SK-N-SH (cell line): ENCODE results near the gene MAP2K4. TPM values are rescaled to one million over a fixed set of nuclear protein-coding genes. Genes with fewer than 3 reads are reported as not detected.

ENCODE experiments used
- CTCF ChIA-PET: fragments of 300-600, 350-600 bp; formaldehyde crosslinking; extraction: SDS; loops from one replicate; lab custom pipeline; 2021; lab: Yijun Ruan, JAX
- POLR2A ChIA-PET: fragments of 350-600 bp; sonication (Branson Sonifier 250); formaldehyde crosslinking; extraction: SDS; loops from one replicate; lab custom pipeline; 2020; ENCODE audit warnings: antibody characterized with exemption, inconsistent platforms; lab: Yijun Ruan, JAX
- DNase-seq: peaks from one replicate; pipeline ENCODE4 v3.0.0; 2012
- H2AFZ ChIP-seq: fragments of 200-600 bp; sonication (generic); 2 replicates; pipeline ENCODE4 v1.8.1; 2016; ENCODE audit warnings: antibody characterized with exemption, mild to moderate bottlenecking, low read depth
- H3F3A ChIP-seq: fragments of 200-600 bp; sonication (generic); replicated peaks from 2 replicates; pipeline ENCODE3; 2016; ENCODE audit warnings: antibody characterized with exemption, mild to moderate bottlenecking; ENCODE audit not compliant: insufficient read depth
- H3K27ac ChIP-seq, 2 experiments: fragments of 200-500 bp in 1 of 2; fragments of 200-600 bp in 1 of 2; sonication (Bioruptor generic) in 1 of 2; sonication (generic), shearing (Covaris generic) in 1 of 2; 2 replicates each; pipeline versions ENCODE4 v1.5.1 to v1.6.1; 2014 to 2016; ENCODE audit warnings: low read depth in 2 of 2, inconsistent platforms in 1 of 2, low read length in 1 of 2, mild to moderate bottlenecking in 1 of 2, mixed read lengths in 1 of 2
- H3K27me3 ChIP-seq: fragments of 200-600 bp; sonication (generic), shearing (Covaris generic); 2 replicates; pipeline ENCODE4 v1.6.1; 2016; ENCODE audit warnings: mixed run types; ENCODE audit not compliant: insufficient read depth
- H3K36me3 ChIP-seq, 2 experiments: fragments of 200-500 bp in 1 of 2; fragments of 200-600 bp in 1 of 2; sonication (Bioruptor generic) in 1 of 2; sonication (generic) in 1 of 2; replicated peaks in 1 of 2; 2 replicates each; pipeline versions ENCODE3 to v1.5.1; 2014 to 2016; ENCODE audit warnings: low read length in 1 of 2, mild to moderate bottlenecking in 1 of 2; ENCODE audit not compliant: insufficient read depth in 2 of 2, control insufficient read depth in 1 of 2
- H3K4me1 ChIP-seq, 2 experiments: fragments of 200-500 bp in 1 of 2; fragments of 200-600 bp in 1 of 2; sonication (Bioruptor generic) in 1 of 2; sonication (generic), shearing (Covaris generic) in 1 of 2; 2 replicates each; pipeline versions ENCODE4 v1.5.1 to v1.6.1; 2014 to 2016; ENCODE audit warnings: low read depth in 1 of 2, low read length in 1 of 2, mixed run types in 1 of 2; ENCODE audit not compliant: insufficient read depth in 2 of 2, control insufficient read depth in 1 of 2
- H3K4me2 ChIP-seq: fragments of 200-600 bp; sonication (generic), shearing (Covaris generic); 2 replicates; pipeline ENCODE4 v1.6.1; 2017; ENCODE audit warnings: mixed run types
- H3K4me3 ChIP-seq, 2 experiments: fragments of 200-500 bp in 1 of 2; fragments of 200-600 bp in 1 of 2; sonication (Bioruptor generic) in 1 of 2; sonication (generic), shearing (Covaris generic) in 1 of 2; 2 replicates each; pipeline versions ENCODE4 v1.5.1 to v1.8.1; 2014 to 2016; ENCODE audit warnings: low read depth in 2 of 2, inconsistent platforms in 1 of 2, low read length in 1 of 2, mild to moderate bottlenecking in 1 of 2, mixed read lengths in 1 of 2, moderate library complexity in 1 of 2
- H3K79me2 ChIP-seq: fragments of 200-600 bp; sonication (generic); 2 replicates; pipeline ENCODE4 v1.8.1; 2017; ENCODE audit warnings: mild to moderate bottlenecking; ENCODE audit not compliant: insufficient read depth
- H3K9ac ChIP-seq: fragments of 200-600 bp; sonication (generic); 2 replicates; pipeline ENCODE4 v1.6.1; 2017; ENCODE audit warnings: mixed run types
- H3K9me2 ChIP-seq: fragments of 200-600 bp; sonication (generic); 2 replicates; pipeline ENCODE4 v1.6.1; 2017; ENCODE audit warnings: mixed run types
- H3K9me3 ChIP-seq: fragments of 200-600 bp; sonication (generic); 2 replicates; pipeline ENCODE4 v1.6.1; 2017; ENCODE audit warnings: mixed run types, mild to moderate bottlenecking, moderate library complexity
- H4K20me1 ChIP-seq: fragments of 200-600 bp; sonication (generic); 2 replicates; pipeline ENCODE4 v1.6.1; 2017; ENCODE audit warnings: mild to moderate bottlenecking, mixed run types; ENCODE audit not compliant: insufficient read depth
- GABPA ChIP-seq: IDR thresholded peaks from 2 replicates; pipeline ENCODE4 v1.4.0; 2012; ENCODE audit warnings: low read depth, mild to moderate bottlenecking
- RAD21 ChIP-seq: IDR thresholded peaks from 2 replicates; pipeline ENCODE4 v1.6.1; 2012; ENCODE audit warnings: mild to moderate bottlenecking, low read length
- RCOR1 ChIP-seq: fragments of 150-350 bp; IDR thresholded peaks from 2 replicates; pipeline ENCODE4 v1.6.1; 2017; ENCODE audit warnings: antibody characterized with exemption, low read length
- SMC3 ChIP-seq: IDR thresholded peaks from 2 replicates; pipeline ENCODE4 v1.6.1; 2012; ENCODE audit warnings: low read depth, low read length, improper control_type of control experiment
- WGBS: methylation state at CpG from one replicate; pipeline ENCODE4 v1.1.6; 2017; ENCODE audit warnings: low lambda C conversion rate; 5-methylcytosine and 5-hydroxymethylcytosine counted together
- polyA plus RNA-seq, 3 experiments: library from polyadenylated mRNA; depleted of rRNA; stranded (reverse); fragments of >200 nt; gene quantifications; 2 replicates each; pipeline ENCODE4 v1.2.3, GENCODE V29; 2012
- TF ChIP-seq, protein P1 (sequence below): fragments of 150-350 bp; IDR thresholded peaks from 2 replicates; pipeline ENCODE4 v1.6.1; 2016; ENCODE audit warnings: mild to moderate bottlenecking, low read depth, low read length
- TF ChIP-seq, protein P2 (sequence below): fragments of 200-600 bp; sonication (generic); IDR thresholded peaks from 2 replicates; pipeline ENCODE4 v1.6.1; 2017; ENCODE audit warnings: antibody characterized with exemption, mild to moderate bottlenecking, moderate library complexity
- TF ChIP-seq, protein P3 (sequence below): IDR thresholded peaks from 2 replicates; pipeline ENCODE4 v1.4.0; 2012; ENCODE audit warnings: low read depth, borderline replicate concordance

Gene MAP2K4
- polyA plus RNA-seq, 1 of the 3 experiments (the other 2 are of a cell fraction): 10.6 TPM

DNA sequence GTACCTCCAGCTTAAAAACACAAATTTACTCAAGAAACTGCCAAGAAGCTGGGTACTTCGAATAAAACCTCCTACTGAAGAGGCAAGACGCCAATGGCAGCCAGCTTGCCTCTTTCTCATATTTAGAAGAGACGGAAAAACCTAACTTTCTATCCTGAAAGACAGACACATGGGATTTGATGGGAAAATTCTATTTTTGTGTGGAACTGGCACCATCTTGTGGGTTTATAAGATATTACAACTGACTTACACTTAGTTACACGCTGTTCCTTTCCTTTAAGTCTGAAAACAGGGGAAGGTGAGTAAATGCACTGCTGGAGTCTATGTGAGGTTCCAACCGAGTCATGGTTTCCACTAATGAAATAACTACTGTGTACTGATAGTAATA lies 33.7 kb upstream of the MAP2K4 start:
- no peaks in the 10 kb centered on the region for H3K27me3 ChIP-seq
- ChIA-PET CTCF (interaction anchor here (0.8 to 2.7 kb wide), 11 partner anchors 8 to 1250 kb away, joined by 3 to 22 read pairs (median 4); partner anchors contain the start of gene ZNF18), POLR2A (no interaction called here)
- no peak overlapping the region for H3K4me2 ChIP-seq
- DNase-seq: peak; percentile 41
- no peaks in the 10 kb centered on the region for H3F3A ChIP-seq
- H4K20me1 ChIP-seq: no peaks in the 10 kb centered on the region
- no peak overlapping the region for H3K9ac ChIP-seq
- H3K27ac ChIP-seq: no peak overlapping the region
- no peaks in the 10 kb centered on the region for H3K9me2 ChIP-seq
- H3K79me2 ChIP-seq: no peaks in the 10 kb centered on the region
- H3K4me1 ChIP-seq: no peaks in the 10 kb centered on the region
- no peak overlapping the region for H3K4me3 ChIP-seq
- TF ChIP-seq GABPA (no peak), RAD21 (peak; percentile 74), SMC3 (peak; percentile 46; the same call in 1 of the 2 replicates)
- TF ChIP-seq, protein P1, sequence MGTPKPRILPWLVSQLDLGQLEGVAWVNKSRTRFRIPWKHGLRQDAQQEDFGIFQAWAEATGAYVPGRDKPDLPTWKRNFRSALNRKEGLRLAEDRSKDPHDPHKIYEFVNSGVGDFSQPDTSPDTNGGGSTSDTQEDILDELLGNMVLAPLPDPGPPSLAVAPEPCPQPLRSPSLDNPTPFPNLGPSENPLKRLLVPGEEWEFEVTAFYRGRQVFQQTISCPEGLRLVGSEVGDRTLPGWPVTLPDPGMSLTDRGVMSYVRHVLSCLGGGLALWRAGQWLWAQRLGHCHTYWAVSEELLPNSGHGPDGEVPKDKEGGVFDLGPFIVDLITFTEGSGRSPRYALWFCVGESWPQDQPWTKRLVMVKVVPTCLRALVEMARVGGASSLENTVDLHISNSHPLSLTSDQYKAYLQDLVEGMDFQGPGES: no peak
- TF ChIP-seq, protein P2, sequence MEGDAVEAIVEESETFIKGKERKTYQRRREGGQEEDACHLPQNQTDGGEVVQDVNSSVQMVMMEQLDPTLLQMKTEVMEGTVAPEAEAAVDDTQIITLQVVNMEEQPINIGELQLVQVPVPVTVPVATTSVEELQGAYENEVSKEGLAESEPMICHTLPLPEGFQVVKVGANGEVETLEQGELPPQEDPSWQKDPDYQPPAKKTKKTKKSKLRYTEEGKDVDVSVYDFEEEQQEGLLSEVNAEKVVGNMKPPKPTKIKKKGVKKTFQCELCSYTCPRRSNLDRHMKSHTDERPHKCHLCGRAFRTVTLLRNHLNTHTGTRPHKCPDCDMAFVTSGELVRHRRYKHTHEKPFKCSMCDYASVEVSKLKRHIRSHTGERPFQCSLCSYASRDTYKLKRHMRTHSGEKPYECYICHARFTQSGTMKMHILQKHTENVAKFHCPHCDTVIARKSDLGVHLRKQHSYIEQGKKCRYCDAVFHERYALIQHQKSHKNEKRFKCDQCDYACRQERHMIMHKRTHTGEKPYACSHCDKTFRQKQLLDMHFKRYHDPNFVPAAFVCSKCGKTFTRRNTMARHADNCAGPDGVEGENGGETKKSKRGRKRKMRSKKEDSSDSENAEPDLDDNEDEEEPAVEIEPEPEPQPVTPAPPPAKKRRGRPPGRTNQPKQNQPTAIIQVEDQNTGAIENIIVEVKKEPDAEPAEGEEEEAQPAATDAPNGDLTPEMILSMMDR: peak; percentile 66
- no peak overlapping the region for H2AFZ ChIP-seq
- WGBS: 18% methylated on average over 5 of the region's 5 CpGs
- no peaks in the 10 kb centered on the region; the same call in 1 of the 2 replicates for H3K9me3 ChIP-seq
- H3K36me3 ChIP-seq: peaks cover 32 to 46% of the 10 kb centered on the region in 2 experiments

DNA sequence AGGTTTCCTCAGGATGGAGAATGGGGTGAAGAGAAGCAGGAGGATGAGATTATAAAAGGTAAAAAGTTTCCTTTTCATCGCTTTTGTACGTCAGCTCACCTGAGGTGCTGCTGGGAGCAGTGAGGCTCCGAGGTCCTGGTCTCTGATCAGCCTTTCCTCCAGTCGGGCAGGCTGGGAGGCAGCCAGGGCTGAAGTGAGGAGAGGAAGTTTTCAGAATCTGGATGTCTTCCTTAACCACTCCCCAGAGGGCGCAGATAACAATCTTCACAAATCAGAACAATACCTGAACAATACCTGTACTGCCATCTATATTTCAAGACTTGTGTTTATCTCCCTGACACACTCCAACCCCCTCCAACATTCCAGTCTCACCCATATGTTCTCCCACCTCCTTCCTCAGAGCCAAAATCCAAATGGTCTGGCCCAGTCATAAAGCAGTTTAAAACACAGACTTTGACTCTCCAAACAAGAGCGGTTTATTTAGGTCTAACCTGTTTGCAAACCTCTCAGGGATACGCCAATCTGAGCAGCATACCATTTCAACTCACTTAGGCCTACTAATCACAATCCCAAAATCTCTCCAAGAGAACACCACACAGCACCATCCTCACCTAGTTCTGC lies 30.2 kb upstream of the MAP2K4 start:
- Histone ChIP-seq H3K36me3 (peaks cover 13 to 36% of the 10 kb centered on the region in 2 experiments), H3K9me2 (no peaks in the 10 kb centered on the region), H3K4me1 (no peaks in the 10 kb centered on the region), H4K20me1 (no peaks in the 10 kb centered on the region), H3K9ac (no peak overlapping the region), H3K4me3 (no peak overlapping the region), H3F3A (no peaks in the 10 kb centered on the region), H3K27me3 (no peaks in the 10 kb centered on the region), H3K79me2 (no peaks in the 10 kb centered on the region)
- POLR2A ChIA-PET: interaction anchor here (1.3 kb wide), 1 partner anchor 30 kb away, joined by 4 read pairs; the partner anchor contains the start of gene MAP2K4
- CTCF ChIA-PET: interaction anchor here (0.8 to 2.1 kb wide), 3 partner anchors 13 to 1115 kb away, joined by 3 to 6 read pairs (median 5); no protein-coding TSS in a partner anchor
- no peak for TF ChIP-seq RCOR1
- TF ChIP-seq, protein P3, sequence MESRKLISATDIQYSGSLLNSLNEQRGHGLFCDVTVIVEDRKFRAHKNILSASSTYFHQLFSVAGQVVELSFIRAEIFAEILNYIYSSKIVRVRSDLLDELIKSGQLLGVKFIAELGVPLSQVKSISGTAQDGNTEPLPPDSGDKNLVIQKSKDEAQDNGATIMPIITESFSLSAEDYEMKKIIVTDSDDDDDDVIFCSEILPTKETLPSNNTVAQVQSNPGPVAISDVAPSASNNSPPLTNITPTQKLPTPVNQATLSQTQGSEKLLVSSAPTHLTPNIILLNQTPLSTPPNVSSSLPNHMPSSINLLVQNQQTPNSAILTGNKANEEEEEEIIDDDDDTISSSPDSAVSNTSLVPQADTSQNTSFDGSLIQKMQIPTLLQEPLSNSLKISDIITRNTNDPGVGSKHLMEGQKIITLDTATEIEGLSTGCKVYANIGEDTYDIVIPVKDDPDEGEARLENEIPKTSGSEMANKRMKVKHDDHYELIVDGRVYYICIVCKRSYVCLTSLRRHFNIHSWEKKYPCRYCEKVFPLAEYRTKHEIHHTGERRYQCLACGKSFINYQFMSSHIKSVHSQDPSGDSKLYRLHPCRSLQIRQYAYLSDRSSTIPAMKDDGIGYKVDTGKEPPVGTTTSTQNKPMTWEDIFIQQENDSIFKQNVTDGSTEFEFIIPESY: no peak
- TF ChIP-seq, all 33 proteins: peak for 0
- H2AFZ ChIP-seq: no peak overlapping the region
- DNase-seq: no peak
- WGBS: 90% methylated on average over 7 of the region's 7 CpGs
- no peak overlapping the region for H3K27ac ChIP-seq
- H3K4me2 ChIP-seq: no peak overlapping the region
- no peaks in the 10 kb centered on the region; the same call in 1 of the 2 replicates for H3K9me3 ChIP-seq
